G401.6 (cell line): Measurements from ENCODE around the gene ATP9B.

Experiments
- FAIRE-seq: peaks from 2 replicates; lab custom pipeline; 2012; peaks lifted over from hg19 to GRCh38; lab: Jason Lieb, UNC

The ATP9B gene

GRCh38 chr18:79382681-79383387 lies 313.6 kb downstream of the ATP9B start:
- no peak for FAIRE-seq

DNA sequence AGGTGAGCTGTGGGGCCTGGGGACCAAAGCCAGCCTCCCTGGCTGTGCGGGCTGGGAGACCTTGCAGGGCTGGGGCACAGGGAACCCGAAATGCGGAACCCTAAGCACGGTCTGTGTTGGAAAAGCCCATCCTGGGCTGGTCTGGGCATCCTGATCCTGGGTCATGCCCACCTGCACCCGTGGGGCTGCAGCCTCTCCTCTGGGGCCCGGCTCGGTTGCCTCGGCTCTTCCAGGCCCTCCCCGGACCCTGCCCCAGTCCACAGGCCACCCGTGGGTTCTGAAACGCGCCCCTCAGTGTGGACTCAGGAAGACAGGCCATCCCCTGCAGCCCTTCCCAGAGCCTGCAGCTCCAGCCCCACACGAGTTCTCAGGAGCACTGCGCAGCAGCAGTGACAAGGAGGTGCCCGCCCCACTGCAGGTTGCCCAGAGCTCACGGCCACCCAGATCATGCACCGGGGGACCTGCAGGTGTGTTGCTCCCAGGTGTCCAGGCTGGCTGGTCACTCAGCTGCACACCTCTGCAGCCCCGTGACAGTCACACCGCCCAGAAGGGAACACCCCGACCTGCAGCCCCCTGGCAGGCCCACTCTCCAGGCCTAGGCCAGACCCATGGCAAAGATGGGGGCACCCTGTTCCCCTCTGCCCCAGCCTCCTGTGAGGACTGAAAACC lies 314.3 kb downstream of the ATP9B start:
- FAIRE-seq, result no peak

GRCh38 chr18:79384151-79384807 lies 315.1 kb downstream of the ATP9B start:
- FAIRE-seq, result no peak

GRCh38 chr18:79384834-79385233 lies 315.6 kb downstream of the ATP9B start:
- no peak for FAIRE-seq

GRCh38 chr18:79385326-79385707 lies 316.1 kb downstream of the ATP9B start:
- FAIRE-seq, result no peak

GRCh38 chr18:79385708-79386341 lies 316.6 kb downstream of the ATP9B start:
- no peak for FAIRE-seq

GRCh38 chr18:79386547-79386946 lies 317.4 kb downstream of the ATP9B start:
- FAIRE-seq, result no peak

DNA sequence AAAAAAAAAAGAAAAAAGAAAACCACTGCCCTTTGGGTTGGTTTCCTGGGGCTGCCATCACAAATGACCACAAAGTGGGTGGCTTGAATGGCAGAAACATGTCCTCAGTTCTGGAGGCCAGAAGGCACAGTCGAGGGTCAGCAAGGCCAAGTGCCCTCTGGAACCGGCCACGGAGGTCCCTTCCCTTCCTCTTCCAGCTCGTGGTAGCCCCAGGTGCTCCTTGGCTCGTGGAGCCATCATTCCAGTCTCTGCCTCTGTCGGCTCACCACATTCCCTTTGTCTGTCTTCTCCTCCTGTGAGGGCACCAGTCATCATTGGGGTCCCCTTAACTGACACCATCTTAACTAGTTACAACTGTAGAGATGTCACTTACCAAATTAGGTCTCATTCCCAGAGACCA lies 318.0 kb downstream of the ATP9B start:
- FAIRE-seq, result no peak

- FAIRE-seq, result no peak
Observed at GRCh38 chr18:79387615-79388014, 318.4 kb downstream of the ATP9B start.

DNA sequence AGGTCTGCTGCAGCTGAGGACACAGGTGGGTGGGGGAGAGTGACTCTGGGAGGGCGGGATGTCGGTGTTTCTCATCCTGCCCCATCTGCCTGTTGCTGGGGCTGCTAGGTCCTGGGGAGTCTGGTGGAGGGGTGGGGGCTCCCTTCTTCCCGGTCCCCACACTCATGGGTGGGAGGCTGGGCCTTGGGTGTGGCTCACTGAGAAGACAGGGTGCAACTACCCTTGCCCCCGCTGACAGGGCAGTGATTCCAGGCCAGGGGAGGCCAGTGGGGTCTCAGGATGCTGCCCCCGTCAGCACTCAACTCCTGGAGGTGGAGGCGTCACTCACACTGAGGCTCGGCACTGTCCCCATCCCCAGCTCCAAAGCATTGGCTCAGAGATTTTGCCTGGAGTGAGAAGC lies 318.8 kb downstream of the ATP9B start:
- FAIRE-seq, result no peak

DNA sequence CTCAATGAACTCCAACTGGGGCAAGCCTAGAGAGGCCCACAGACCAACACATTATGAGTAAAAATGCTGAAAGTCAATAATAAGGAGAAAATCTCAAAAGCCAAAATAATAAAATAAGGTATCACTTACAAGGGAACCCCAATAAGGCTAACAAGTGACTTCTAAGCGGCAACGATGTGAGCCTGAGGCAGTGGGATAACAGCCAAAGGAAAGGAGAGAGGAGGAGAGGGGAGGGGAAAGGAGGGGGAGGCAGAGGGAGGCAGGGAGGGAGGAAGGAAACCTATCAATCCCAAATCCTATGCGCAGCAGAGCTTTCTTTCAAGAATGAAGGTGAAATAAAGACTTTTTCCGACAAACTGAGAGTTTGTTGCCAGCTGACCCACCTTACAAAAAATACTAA lies 320.5 kb downstream of the ATP9B start:
- no peak for FAIRE-seq

DNA sequence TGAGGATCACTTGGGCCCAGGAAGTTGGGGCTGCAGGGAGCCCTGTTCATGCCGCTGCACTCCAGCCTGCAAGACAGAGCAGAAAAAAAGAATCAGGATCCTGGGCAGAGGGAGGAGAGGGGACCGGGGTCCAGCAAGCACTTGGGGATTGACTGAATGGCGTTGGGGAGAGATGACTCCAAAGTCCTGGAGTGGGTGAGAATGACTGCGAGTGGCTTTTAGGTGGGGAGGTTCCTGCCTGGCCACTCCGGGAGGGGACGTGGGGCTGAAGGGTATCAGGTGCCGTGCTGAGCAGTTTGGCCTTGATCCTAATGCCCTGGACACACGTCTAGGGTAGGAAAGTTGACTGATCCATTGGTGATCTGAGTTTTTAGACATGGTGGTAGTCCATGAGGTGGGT lies 323.0 kb downstream of the ATP9B start:
- FAIRE-seq, result no peak

DNA sequence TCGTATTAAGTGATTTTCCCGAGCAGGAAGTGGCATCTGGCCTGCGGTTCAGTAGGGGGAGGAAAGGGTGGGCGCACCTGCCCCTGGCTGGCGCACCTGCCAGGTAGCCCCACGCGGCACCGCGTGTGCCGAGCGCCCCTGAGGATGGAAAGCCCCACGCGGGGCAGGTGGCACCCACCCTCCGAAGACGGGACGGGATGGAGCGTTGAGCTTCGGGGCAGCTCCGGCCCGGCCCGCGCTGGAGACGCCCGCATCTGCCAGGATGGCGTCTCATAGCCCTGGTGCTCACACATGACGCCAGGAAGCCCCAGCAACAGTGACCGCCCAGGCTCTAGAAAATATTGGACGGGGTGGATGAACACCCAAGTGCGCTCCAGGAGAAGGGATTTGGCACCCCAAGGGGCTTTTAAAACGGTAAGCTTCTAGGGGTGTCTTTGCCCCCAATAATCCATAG lies 324.0 kb downstream of the ATP9B start:
- no peak for FAIRE-seq

GRCh38 chr18:79393635-79394533 lies 324.7 kb downstream of the ATP9B start:
- no peak for FAIRE-seq

- FAIRE-seq, result no peak
Observed at GRCh38 chr18:79394534-79395307, 325.5 kb downstream of the ATP9B start.

DNA sequence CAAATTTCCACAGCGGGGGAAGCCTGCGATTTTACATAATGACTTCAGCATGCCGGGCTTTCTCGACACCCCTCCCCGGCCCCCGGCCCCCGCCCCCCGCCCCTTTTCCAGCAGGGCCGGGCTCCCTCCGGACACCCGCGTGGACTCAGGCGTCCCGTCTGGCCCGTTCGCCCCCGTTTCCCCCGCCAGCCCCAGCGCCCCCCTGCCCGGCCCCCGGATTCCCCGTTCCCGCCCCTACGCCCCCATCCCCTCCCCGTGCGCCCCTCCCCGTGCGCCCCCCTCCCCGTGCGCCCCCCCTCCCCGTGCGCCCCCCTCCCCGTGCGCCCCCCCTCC lies 326.1 kb downstream of the ATP9B start:
- FAIRE-seq, result no peak

DNA sequence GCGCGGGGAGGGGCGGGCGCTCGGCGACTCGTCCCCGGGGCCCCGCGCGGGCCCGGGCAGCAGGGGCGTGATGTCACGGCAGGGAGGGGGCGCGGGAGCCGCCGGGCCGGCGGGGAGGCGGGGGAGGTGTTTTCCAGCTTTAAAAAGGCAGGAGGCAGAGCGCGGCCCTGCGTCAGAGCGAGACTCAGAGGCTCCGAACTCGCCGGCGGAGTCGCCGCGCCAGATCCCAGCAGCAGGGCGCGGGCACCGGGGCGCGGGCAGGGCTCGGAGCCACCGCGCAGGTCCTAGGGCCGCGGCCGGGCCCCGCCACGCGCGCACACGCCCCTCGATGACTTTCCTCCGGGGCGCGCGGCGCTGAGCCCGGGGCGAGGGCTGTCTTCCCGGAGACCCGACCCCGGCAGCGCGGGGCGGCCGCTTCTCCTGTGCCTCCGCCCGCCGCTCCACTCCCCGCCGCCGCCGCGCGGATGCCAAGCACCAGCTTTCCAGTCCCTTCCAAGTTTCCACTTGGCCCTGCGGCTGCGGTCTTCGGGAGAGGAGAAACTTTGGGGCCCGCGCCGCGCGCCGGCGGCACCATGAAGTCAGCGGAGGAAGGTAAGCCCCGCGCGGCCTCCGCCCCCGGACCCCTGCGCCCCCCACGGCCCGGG lies 326.7 kb downstream of the ATP9B start, which contains the start of gene NFATC1:
NFATC1 (plus strand) TSS at position 170 of the 644 bp plus-strand sequence; CDS start at position 465, 295 bp downstream.
- no peak for FAIRE-seq

- no peak for FAIRE-seq
Observed at GRCh38 chr18:79396431-79397246, 327.4 kb downstream of the ATP9B start.

GRCh38 chr18:79397247-79397829 lies 328.1 kb downstream of the ATP9B start:
- FAIRE-seq, result no peak
